HEK293 (cell line): ENCODE results near the gene NOB1.
A peak's percentile ranks its signal among the peaks of the same experiment; 100 is the strongest.

ENCODE experiments used
- HOXA7 ChIP-seq: sonication (generic); formaldehyde crosslinking; IDR thresholded peaks from 2 replicates; pipeline ENCODE4 v1.8.1; 2022; ENCODE audit warnings: missing genetic modification reagents, borderline replicate concordance
- PRDM1 ChIP-seq: fragments of 450-650 bp; formaldehyde crosslinking; IDR thresholded peaks from 2 replicates; pipeline ENCODE4; 2016; ENCODE audit warnings: missing biosample characterization, missing genetic modification characterization
- SCRT2 ChIP-seq: fragments of 450-650 bp; formaldehyde crosslinking; IDR thresholded peaks from 2 replicates; pipeline ENCODE4 v1.5.1; 2016; ENCODE audit warnings: missing biosample characterization, missing genetic modification characterization
- YY1 ChIP-seq: fragments of 450-650 bp; formaldehyde crosslinking; IDR thresholded peaks from 2 replicates; pipeline ENCODE4 v1.5.1; 2018; ENCODE audit warnings: missing biosample characterization, missing genetic modification characterization
- ZBTB7A ChIP-seq: fragments of 450-650 bp; formaldehyde crosslinking; IDR thresholded peaks from 2 replicates; pipeline ENCODE4 v1.5.1; 2016; ENCODE audit warnings: low read depth, missing biosample characterization, missing genetic modification characterization
- ZFP69B ChIP-seq: fragments of 450-650 bp; formaldehyde crosslinking; IDR thresholded peaks from 2 replicates; pipeline ENCODE4 v1.5.1; 2016; ENCODE audit warnings: missing biosample characterization, missing genetic modification characterization
- ZNF138 ChIP-seq: fragments of 450-650 bp; formaldehyde crosslinking; IDR thresholded peaks from 2 replicates; pipeline ENCODE4 v1.5.1; 2016; ENCODE audit warnings: missing biosample characterization, missing genetic modification characterization, borderline replicate concordance
- ZNF2 ChIP-seq: fragments of 450-650 bp; formaldehyde crosslinking; IDR thresholded peaks from 2 replicates; pipeline ENCODE4 v1.5.1; 2016; ENCODE audit warnings: missing biosample characterization, missing genetic modification characterization
- ZNF211 ChIP-seq: fragments of 450-650 bp; formaldehyde crosslinking; IDR thresholded peaks from 2 replicates; pipeline ENCODE4 v1.5.1; 2016; ENCODE audit warnings: low read depth, missing biosample characterization, missing genetic modification characterization
- ZNF239 ChIP-seq: fragments of 450-650 bp; formaldehyde crosslinking; IDR thresholded peaks from 2 replicates; pipeline ENCODE4 v1.5.1; 2016; ENCODE audit warnings: missing biosample characterization, missing genetic modification characterization
- ZNF510 ChIP-seq: fragments of 450-650 bp; formaldehyde crosslinking; IDR thresholded peaks from 2 replicates; pipeline ENCODE4 v1.5.1; 2018; ENCODE audit warnings: mild to moderate bottlenecking, missing genetic modification characterization, missing biosample characterization; ENCODE audit not compliant: insufficient replicate concordance
- ZNF548 ChIP-seq: fragments of 450-650 bp; formaldehyde crosslinking; IDR thresholded peaks from 2 replicates; pipeline ENCODE4 v1.5.1; 2016; ENCODE audit warnings: missing biosample characterization, missing genetic modification characterization
- ZNF596 ChIP-seq: fragments of 450-650 bp; IDR thresholded peaks from 2 replicates; pipeline ENCODE4 v1.5.0; 2018; ENCODE audit warnings: missing biosample characterization, mild to moderate bottlenecking, missing genetic modification characterization, moderate library complexity
- ZNF623 ChIP-seq: fragments of 450-650 bp; formaldehyde crosslinking; IDR thresholded peaks from 2 replicates; pipeline ENCODE4 v1.5.1; 2016; ENCODE audit warnings: missing biosample characterization, missing genetic modification characterization
- ZNF629 ChIP-seq: fragments of 450-650 bp; formaldehyde crosslinking; IDR thresholded peaks from 2 replicates; pipeline ENCODE4 v1.5.1; 2017; ENCODE audit warnings: missing biosample characterization, missing genetic modification characterization
- ZNF658 ChIP-seq: fragments of 450-650 bp; formaldehyde crosslinking; IDR thresholded peaks from 2 replicates; pipeline ENCODE4; 2016; ENCODE audit warnings: missing biosample characterization, missing genetic modification characterization
- ZNF670 ChIP-seq: fragments of 450-650 bp; formaldehyde crosslinking; IDR thresholded peaks from 2 replicates; pipeline ENCODE4 v1.5.1; 2016; ENCODE audit warnings: missing biosample characterization, missing genetic modification characterization, low read depth
- ZNF843 ChIP-seq: fragments of 450-650 bp; formaldehyde crosslinking; IDR thresholded peaks from 2 replicates; pipeline ENCODE4 v1.5.1; 2016; ENCODE audit warnings: missing biosample characterization, missing genetic modification characterization
- TF ChIP-seq, protein P1 (sequence below): fragments of 450-650 bp; formaldehyde crosslinking; IDR thresholded peaks from 2 replicates; pipeline ENCODE4 v1.5.1; 2016; ENCODE audit warnings: missing biosample characterization, missing genetic modification characterization
- TF ChIP-seq, protein P2 (sequence below): fragments of 450-650 bp; formaldehyde crosslinking; IDR thresholded peaks from 2 replicates; pipeline ENCODE4 v1.5.1; 2016; ENCODE audit warnings: missing biosample characterization, missing genetic modification characterization
- TF ChIP-seq, protein P3 (sequence below): fragments of 450-650 bp; formaldehyde crosslinking; IDR thresholded peaks from 2 replicates; pipeline ENCODE4 v1.5.1; 2016; ENCODE audit warnings: missing biosample characterization, missing genetic modification characterization
- TF ChIP-seq, protein P4 (sequence below): fragments of 450-650 bp; formaldehyde crosslinking; optimal IDR thresholded peaks from 2 replicates; pipeline ENCODE3; 2016; ENCODE audit warnings: missing biosample characterization, mild to moderate bottlenecking, missing genetic modification characterization
- TF ChIP-seq, protein P5 (sequence below): fragments of 450-650 bp; formaldehyde crosslinking; IDR thresholded peaks from 2 replicates; pipeline ENCODE4 v1.5.1; 2016; ENCODE audit warnings: missing biosample characterization, missing genetic modification characterization, borderline replicate concordance
- TF ChIP-seq, protein P6 (sequence below): fragments of 450-650 bp; IDR thresholded peaks from 2 replicates; pipeline ENCODE4 v1.5.1; 2018; ENCODE audit warnings: missing biosample characterization, missing genetic modification characterization

Gene NOB1

DNA sequence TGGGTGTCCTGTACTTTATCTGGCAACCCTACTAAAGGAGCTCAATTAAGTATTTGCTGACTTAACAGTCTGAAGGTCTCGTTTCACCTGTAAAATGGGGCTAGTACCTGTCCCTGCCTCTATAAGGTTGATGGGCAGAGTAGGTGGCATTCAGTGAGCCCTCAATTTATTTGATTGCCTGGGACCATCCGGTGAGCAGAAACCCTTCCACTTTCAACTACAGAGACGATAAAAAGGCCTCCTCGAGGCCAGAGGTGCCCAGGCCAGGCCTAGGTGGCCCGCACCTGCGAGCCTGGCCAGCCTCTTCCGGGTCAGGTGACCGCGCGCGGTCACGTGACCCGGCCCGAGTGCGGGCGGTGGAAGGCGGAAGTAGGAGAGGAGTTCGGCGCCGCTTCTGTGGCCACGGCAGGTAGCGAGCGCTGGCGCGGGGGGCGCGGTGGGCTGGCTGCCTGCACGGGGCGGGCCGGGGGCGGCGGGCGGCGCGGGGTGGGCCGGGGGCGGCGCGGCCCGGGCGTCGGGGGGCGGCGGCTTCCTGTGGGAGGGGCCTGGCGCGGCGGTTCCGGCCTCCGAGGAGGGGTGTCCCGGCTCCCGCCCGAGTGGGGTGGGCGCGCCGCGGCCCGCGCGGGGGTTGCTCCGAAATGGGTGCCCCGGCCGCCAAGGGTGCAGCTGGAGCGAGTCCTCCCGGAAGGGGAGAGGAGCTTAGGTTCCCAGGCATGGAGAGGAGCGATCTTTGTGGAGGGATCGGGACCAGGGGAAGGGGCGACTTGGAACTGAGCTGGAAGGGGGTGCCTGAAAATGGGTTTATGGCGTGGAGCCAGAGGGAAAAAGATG, 7.5 kb upstream of the NOB1 start, which contains the start of gene WWP2 (continued):
- TF ChIP-seq ZFP69B (tag by site-specific recombination) (no peak), ZNF670 (tag by site-specific recombination) (no peak), ZNF211 (tag by site-specific recombination) (no peak), HOXA7 (CRISPR knock-in tag) (no peak), PRDM1 (tag by site-specific recombination) (no peak), ZNF623 (tag by site-specific recombination) (no peak), ZNF548 (tag by site-specific recombination) (no peak), ZNF239 (no peak), ZNF510 (tag by site-specific recombination) (no peak), YY1 (tag by site-specific recombination) (no peak), ZNF138 (tag by site-specific recombination) (no peak), ZNF843 (tag by site-specific recombination) (no peak), SCRT2 (no peak), ZNF629 (tag by site-specific recombination) (no peak), ZNF658 (tag by site-specific recombination) (no peak), ZNF596 (no peak), ZNF2 (no peak), ZBTB7A (tag by site-specific recombination) (no peak)
- TF ChIP-seq, protein P1, sequence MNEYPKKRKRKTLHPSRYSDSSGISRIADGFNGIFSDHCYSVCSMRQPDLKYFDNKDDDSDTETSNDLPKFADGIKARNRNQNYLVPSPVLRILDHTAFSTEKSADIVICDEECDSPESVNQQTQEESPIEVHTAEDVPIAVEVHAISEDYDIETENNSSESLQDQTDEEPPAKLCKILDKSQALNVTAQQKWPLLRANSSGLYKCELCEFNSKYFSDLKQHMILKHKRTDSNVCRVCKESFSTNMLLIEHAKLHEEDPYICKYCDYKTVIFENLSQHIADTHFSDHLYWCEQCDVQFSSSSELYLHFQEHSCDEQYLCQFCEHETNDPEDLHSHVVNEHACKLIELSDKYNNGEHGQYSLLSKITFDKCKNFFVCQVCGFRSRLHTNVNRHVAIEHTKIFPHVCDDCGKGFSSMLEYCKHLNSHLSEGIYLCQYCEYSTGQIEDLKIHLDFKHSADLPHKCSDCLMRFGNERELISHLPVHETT: no peak
- TF ChIP-seq, protein P2, sequence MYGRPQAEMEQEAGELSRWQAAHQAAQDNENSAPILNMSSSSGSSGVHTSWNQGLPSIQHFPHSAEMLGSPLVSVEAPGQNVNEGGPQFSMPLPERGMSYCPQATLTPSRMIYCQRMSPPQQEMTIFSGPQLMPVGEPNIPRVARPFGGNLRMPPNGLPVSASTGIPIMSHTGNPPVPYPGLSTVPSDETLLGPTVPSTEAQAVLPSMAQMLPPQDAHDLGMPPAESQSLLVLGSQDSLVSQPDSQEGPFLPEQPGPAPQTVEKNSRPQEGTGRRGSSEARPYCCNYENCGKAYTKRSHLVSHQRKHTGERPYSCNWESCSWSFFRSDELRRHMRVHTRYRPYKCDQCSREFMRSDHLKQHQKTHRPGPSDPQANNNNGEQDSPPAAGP (tag by site-specific recombination): no peak; the same call in 1 of the 2 replicates
- TF ChIP-seq, protein P3, sequence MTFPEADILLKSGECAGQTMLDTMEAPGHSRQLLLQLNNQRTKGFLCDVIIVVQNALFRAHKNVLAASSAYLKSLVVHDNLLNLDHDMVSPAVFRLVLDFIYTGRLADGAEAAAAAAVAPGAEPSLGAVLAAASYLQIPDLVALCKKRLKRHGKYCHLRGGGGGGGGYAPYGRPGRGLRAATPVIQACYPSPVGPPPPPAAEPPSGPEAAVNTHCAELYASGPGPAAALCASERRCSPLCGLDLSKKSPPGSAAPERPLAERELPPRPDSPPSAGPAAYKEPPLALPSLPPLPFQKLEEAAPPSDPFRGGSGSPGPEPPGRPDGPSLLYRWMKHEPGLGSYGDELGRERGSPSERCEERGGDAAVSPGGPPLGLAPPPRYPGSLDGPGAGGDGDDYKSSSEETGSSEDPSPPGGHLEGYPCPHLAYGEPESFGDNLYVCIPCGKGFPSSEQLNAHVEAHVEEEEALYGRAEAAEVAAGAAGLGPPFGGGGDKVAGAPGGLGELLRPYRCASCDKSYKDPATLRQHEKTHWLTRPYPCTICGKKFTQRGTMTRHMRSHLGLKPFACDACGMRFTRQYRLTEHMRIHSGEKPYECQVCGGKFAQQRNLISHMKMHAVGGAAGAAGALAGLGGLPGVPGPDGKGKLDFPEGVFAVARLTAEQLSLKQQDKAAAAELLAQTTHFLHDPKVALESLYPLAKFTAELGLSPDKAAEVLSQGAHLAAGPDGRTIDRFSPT: peak; percentile 42; the same call in 1 of the 2 replicates
- TF ChIP-seq, protein P4, sequence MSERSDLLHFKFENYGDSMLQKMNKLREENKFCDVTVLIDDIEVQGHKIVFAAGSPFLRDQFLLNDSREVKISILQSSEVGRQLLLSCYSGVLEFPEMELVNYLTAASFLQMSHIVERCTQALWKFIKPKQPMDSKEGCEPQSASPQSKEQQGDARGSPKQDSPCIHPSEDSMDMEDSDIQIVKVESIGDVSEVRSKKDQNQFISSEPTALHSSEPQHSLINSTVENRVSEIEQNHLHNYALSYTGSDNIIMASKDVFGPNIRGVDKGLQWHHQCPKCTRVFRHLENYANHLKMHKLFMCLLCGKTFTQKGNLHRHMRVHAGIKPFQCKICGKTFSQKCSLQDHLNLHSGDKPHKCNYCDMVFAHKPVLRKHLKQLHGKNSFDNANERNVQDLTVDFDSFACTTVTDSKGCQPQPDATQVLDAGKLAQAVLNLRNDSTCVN (tag by site-specific recombination): peak; percentile 65
- TF ChIP-seq, protein P5, sequence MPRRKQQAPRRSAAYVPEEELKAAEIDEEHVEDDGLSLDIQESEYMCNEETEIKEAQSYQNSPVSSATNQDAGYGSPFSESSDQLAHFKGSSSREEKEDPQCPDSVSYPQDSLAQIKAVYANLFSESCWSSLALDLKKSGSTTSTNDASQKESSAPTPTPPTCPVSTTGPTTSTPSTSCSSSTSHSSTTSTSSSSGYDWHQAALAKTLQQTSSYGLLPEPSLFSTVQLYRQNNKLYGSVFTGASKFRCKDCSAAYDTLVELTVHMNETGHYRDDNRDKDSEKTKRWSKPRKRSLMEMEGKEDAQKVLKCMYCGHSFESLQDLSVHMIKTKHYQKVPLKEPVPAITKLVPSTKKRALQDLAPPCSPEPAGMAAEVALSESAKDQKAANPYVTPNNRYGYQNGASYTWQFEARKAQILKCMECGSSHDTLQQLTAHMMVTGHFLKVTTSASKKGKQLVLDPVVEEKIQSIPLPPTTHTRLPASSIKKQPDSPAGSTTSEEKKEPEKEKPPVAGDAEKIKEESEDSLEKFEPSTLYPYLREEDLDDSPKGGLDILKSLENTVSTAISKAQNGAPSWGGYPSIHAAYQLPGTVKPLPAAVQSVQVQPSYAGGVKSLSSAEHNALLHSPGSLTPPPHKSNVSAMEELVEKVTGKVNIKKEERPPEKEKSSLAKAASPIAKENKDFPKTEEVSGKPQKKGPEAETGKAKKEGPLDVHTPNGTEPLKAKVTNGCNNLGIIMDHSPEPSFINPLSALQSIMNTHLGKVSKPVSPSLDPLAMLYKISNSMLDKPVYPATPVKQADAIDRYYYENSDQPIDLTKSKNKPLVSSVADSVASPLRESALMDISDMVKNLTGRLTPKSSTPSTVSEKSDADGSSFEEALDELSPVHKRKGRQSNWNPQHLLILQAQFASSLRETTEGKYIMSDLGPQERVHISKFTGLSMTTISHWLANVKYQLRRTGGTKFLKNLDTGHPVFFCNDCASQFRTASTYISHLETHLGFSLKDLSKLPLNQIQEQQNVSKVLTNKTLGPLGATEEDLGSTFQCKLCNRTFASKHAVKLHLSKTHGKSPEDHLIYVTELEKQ (tag by site-specific recombination): no peak
- TF ChIP-seq, protein P6, sequence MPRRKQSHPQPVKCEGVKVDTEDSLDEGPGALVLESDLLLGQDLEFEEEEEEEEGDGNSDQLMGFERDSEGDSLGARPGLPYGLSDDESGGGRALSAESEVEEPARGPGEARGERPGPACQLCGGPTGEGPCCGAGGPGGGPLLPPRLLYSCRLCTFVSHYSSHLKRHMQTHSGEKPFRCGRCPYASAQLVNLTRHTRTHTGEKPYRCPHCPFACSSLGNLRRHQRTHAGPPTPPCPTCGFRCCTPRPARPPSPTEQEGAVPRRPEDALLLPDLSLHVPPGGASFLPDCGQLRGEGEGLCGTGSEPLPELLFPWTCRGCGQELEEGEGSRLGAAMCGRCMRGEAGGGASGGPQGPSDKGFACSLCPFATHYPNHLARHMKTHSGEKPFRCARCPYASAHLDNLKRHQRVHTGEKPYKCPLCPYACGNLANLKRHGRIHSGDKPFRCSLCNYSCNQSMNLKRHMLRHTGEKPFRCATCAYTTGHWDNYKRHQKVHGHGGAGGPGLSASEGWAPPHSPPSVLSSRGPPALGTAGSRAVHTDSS (tag by site-specific recombination): no peak
